Mucosa of descending colon (tissue), 3 donors: Measurements from ENCODE around the gene TNFAIP6. TPM values are rescaled to one million over a fixed set of nuclear protein-coding genes. Genes with fewer than 3 reads are reported as not detected.

Experiments used
- ATAC-seq: fragments of 200-7000 bp; cut with Tn5 transposase; one replicate; pipeline ENCODE4 v1.9.1; 2020; ENCODE audit warnings: mild to moderate bottlenecking, moderate library complexity
- DNase-seq, 3 donors: peaks; one replicate each; pipeline ENCODE4 v3.0.0-alpha.2; 2020
- H3K36me3 ChIP-seq: fragments of 200-600 bp; one replicate; pipeline ENCODE4 v1.8.0; 2021; ENCODE audit warnings: low read depth, mild to moderate bottlenecking
- H3K4me1 ChIP-seq: fragments of 200-600 bp; one replicate; pipeline ENCODE4 v1.8.0; 2021; ENCODE audit warnings: low read depth, mild to moderate bottlenecking
- H3K4me3 ChIP-seq: fragments of 200-600 bp; one replicate; pipeline ENCODE4 v1.8.0; 2021; ENCODE audit warnings: mild to moderate bottlenecking
- H3K9me3 ChIP-seq: fragments of 200-600 bp; one replicate; pipeline ENCODE4 v1.8.0; 2021; ENCODE audit warnings: mild to moderate bottlenecking
- intact Hi-C, 2 donors: fragments of 100-400 bp; cut with DNase I in 1 of 2; cut with micrococcal nuclease in 1 of 2; formaldehyde crosslinking; loops; one replicate each; pipeline versions ENCODE4 v1.11.0 to v1.11.1; 2022; cut with DNase I, micrococcal nuclease
- total RNA-seq, 3 donors: library from RNA; stranded (reverse); fragmentation: NEBNext Ultra II Directional in 2 of 3; extraction: Animal tissue kit (Norgen Biotek cat#: 25700) in 2 of 3; gene quantifications; one replicate each; pipeline versions ENCODE4 v1.2.1 to v1.2.4, GENCODE V29; 2021 to 2023
- TF ChIP-seq, protein P1 (sequence below): fragments of 200-600 bp; IDR thresholded peaks from one replicate; pipeline ENCODE4 v1.8.0; 2022; ENCODE audit warnings: antibody characterized with exemption, mild to moderate bottlenecking
- donor health status: DM: no; HTN: no; CAD: no; lungs with moderate emphysema.
- donor health status: DM: no; HTN: no; CAD: no.
- donor health status: DM: no; HTN: yes; CAD: no.

TNFAIP6 gene
- total RNA-seq, 3 donors from 2014 or later: 1.1 to 2.3 TPM; not detected in 1

DNA sequence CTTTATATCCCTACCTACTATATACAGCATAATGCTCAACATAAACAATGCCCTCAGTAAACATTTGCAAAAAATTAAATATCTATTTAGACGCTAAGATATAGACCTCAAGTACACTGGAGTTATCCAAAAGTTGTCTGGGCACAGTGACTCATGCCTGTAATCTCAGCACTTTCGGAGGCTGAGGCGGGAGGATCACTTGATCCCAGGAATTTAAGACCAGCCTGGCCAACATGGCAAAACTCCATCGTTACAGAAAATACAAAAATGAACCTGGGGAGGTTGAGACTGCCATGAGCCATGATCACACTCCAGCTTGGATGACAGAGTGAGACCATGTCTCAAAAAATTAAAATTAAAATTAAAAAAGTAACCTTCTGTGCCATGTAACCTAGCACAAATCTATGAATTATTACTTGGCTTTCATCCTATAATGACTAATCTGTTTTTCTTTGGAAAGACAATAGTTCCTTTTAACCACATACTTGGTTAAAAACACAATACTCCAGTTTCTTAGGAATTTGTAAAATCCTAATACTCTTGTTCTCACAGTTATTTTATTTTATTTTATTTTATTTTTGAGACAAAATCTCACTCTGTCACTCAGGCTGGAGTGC lies 6.7 kb upstream of the TNFAIP6 start:
- H3K4me1 ChIP-seq: no peaks in the 10 kb centered on the region
- no peak for ATAC-seq

GRCh38 chr2:151353995-151354394 lies 3.4 kb upstream of the TNFAIP6 start:
- DNase-seq: no peak
- TF ChIP-seq, protein P1, sequence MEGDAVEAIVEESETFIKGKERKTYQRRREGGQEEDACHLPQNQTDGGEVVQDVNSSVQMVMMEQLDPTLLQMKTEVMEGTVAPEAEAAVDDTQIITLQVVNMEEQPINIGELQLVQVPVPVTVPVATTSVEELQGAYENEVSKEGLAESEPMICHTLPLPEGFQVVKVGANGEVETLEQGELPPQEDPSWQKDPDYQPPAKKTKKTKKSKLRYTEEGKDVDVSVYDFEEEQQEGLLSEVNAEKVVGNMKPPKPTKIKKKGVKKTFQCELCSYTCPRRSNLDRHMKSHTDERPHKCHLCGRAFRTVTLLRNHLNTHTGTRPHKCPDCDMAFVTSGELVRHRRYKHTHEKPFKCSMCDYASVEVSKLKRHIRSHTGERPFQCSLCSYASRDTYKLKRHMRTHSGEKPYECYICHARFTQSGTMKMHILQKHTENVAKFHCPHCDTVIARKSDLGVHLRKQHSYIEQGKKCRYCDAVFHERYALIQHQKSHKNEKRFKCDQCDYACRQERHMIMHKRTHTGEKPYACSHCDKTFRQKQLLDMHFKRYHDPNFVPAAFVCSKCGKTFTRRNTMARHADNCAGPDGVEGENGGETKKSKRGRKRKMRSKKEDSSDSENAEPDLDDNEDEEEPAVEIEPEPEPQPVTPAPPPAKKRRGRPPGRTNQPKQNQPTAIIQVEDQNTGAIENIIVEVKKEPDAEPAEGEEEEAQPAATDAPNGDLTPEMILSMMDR: no peak
- Histone ChIP-seq H3K9me3 (no peaks in the 10 kb centered on the region), H3K4me1 (no peaks in the 10 kb centered on the region), H3K36me3 (no peaks in the 10 kb centered on the region), H3K4me3 (no peak overlapping the region)
- ATAC-seq: no peak
- intact Hi-C loops: no loop called here

More for the DNA sequence above, 6.7 kb upstream of the TNFAIP6 start:
- no peaks in the 10 kb centered on the region for H3K9me3 ChIP-seq
- intact Hi-C loops: no loop called here
- H3K36me3 ChIP-seq: no peaks in the 10 kb centered on the region
- TF ChIP-seq, protein P1: no peak
- DNase-seq: no peak
- H3K4me3 ChIP-seq: no peak overlapping the region

DNA sequence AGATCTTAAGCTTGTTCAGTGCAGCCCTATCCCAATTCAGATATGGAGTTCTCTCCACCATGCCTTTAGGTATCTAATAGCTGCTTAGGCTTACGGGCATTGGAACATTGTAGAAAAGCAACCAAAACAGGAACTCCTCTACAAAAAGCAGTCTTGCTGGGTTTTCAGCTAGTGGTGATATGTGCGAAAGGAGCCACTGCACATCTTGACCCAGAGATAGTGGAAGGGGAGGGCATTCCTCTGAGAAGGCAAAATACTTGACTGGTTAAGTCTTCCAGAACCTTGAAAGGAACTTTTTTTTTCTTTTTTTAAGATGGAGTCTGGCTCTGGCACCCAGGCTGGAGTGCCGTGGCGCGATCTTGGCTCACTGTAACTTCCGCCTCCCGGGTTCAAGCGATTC lies 2.6 kb upstream of the TNFAIP6 start:
- no peaks in the 10 kb centered on the region for H3K9me3 ChIP-seq

DNA sequence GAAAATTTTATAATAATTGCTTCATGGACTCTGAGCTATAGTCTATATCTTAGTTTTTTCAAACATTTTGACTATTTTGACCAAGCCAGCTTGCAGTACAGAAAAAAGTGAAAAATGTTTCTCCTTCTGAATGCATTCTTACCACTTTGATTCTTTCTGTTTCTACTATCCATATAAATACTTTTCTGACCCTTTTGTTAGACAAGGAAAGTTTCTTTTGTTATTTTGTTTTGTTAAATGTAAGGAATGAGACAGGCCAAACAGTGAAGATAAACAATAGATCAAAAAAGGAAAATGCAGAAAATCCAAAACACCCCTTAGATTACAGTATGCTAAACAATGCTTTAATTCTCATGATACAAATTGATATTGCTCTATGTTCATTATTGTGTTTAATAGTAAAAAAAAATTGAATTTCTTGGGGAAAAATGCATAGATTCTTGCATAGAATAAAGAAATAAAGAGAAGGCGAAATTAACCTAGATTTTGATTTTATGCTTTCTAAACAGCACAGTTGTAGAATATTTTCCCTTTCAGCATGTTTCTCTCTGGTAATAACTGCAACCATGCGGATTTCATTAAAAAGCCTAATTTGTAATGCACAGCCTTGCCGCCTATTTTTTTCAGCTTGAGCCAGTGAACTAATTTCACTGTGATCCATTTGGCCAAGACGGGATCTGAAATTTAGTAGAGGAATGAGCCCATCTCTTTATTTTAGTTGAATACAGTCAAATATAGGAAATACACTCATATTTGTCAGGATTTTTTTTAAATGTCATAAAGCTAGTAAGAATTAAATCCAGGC lies 976 bp downstream of the TNFAIP6 start:
- ATAC-seq (no peak), DNase-seq (no peak)
- Histone ChIP-seq H3K4me3 (no peak overlapping the region), H3K9me3 (no peaks in the 10 kb centered on the region), H3K4me1 (no peaks in the 10 kb centered on the region), H3K36me3 (no peaks in the 10 kb centered on the region)
- TF ChIP-seq, protein P1: no peak
- intact Hi-C loops: no loop called here

More for the DNA sequence above, 2.6 kb upstream of the TNFAIP6 start:
- intact Hi-C loops: no loop called here
- DNase-seq (no peak), ATAC-seq (no peak)
- no peaks in the 10 kb centered on the region for H3K36me3 ChIP-seq
- H3K4me3 ChIP-seq: no peak overlapping the region
- no peaks in the 10 kb centered on the region for H3K4me1 ChIP-seq
- TF ChIP-seq, protein P1: no peak

GRCh38 chr2:151359768-151360461 lies 2.5 kb downstream of the TNFAIP6 start:
- DNase-seq: no peak
- no peak for ATAC-seq
- Histone ChIP-seq H3K4me3 (no peak overlapping the region), H3K4me1 (no peaks in the 10 kb centered on the region), H3K9me3 (no peaks in the 10 kb centered on the region), H3K36me3 (no peaks in the 10 kb centered on the region)
- TF ChIP-seq, protein P1: no peak
- intact Hi-C loops: no loop called here
